SU-DHL-6 (cell line): Measurements from ENCODE around the gene KREMEN1.

Experiments used
- H2AFZ ChIP-seq: fragments of 200-600 bp; sonication (generic); 2 replicates; pipeline ENCODE4 v1.6.1; 2014; ENCODE audit warnings: low read depth, mild to moderate bottlenecking, moderate library complexity, mixed read lengths, antibody characterized with exemption, low read length; ENCODE audit not compliant: severe bottlenecking
- H3F3A ChIP-seq: fragments of 200-600 bp; shearing (Covaris generic); 2 replicates; pipeline ENCODE4 v1.6.0; 2016; ENCODE audit warnings: antibody characterized with exemption, mild to moderate bottlenecking; ENCODE audit not compliant: insufficient read depth
- H3K27ac ChIP-seq: fragments of 200-600 bp; sonication (generic); 2 replicates; pipeline ENCODE4 v1.5.1; 2016; ENCODE audit warnings: low read depth, mild to moderate bottlenecking, low read length, moderate library complexity, mixed read lengths
- H3K27me3 ChIP-seq: fragments of 200-600 bp; sonication (generic), shearing (Covaris generic); 2 replicates; pipeline ENCODE4 v1.6.0; 2014; ENCODE audit warnings: mild to moderate bottlenecking, low read length
- H3K36me3 ChIP-seq: fragments of 200-600 bp; sonication (generic); 2 replicates; pipeline ENCODE4 v1.6.1; 2014; ENCODE audit warnings: mild to moderate bottlenecking, low read length, mixed read lengths
- H3K4me2 ChIP-seq: fragments of 300-600, 200-600 bp; shearing (Covaris generic), sonication (generic); 2 replicates; pipeline ENCODE4 v1.6.0; 2014; ENCODE audit warnings: low read length, low read depth, mild to moderate bottlenecking; ENCODE audit not compliant: poor library complexity, severe bottlenecking
- H3K4me3 ChIP-seq: fragments of 200-600 bp; sonication (generic); 2 replicates; pipeline ENCODE4 v1.5.1; 2014; ENCODE audit warnings: antibody characterized with exemption, low read length, mild to moderate bottlenecking, mixed read lengths; ENCODE audit not compliant: insufficient read depth, poor library complexity, severe bottlenecking
- H3K79me2 ChIP-seq: fragments of 200-600 bp; sonication (generic); 2 replicates; pipeline ENCODE4 v1.6.1; 2014; ENCODE audit warnings: mild to moderate bottlenecking, low read length, moderate library complexity; ENCODE audit not compliant: insufficient read depth
- H3K9ac ChIP-seq: fragments of 200-600 bp; sonication (generic); 2 replicates; pipeline ENCODE4 v1.7.0; 2014; ENCODE audit warnings: mild to moderate bottlenecking, low read length
- H3K9me2 ChIP-seq: fragments of 200-600 bp; sonication (generic); replicated peaks from 2 replicates; pipeline ENCODE4 v1.6.1; 2014; ENCODE audit warnings: low read length; ENCODE audit not compliant: insufficient read depth
- H3K9me3 ChIP-seq: fragments of 200-600 bp; sonication (generic); 2 replicates; pipeline ENCODE4 v1.6.1; 2014; ENCODE audit warnings: low read length, mixed read lengths; ENCODE audit not compliant: insufficient read depth
- H4K20me1 ChIP-seq: fragments of 200-600 bp; sonication (generic); 2 replicates; pipeline ENCODE4 v1.6.1; 2014; ENCODE audit warnings: low read depth, mild to moderate bottlenecking, antibody characterized with exemption, low read length, moderate library complexity, mixed read lengths
- EZH2phosphoT487 ChIP-seq: fragments of 200-600 bp; sonication (generic), shearing (Covaris generic); conservative IDR thresholded peaks from 2 replicates; pipeline ENCODE4 v1.6.1; 2018; ENCODE audit warnings: mild to moderate bottlenecking, antibody characterized with exemption, low read length, moderate library complexity, mixed read lengths
- TF ChIP-seq, protein P1 (sequence below): fragments of 200-600 bp; sonication (generic); IDR thresholded peaks from one replicate; pipeline ENCODE4 v1.5.1; 2017; ENCODE audit warnings: antibody characterized with exemption, mild to moderate bottlenecking, low read length, moderate library complexity; ENCODE audit not compliant: insufficient read depth, poor library complexity, severe bottlenecking

KREMEN1 gene

DNA sequence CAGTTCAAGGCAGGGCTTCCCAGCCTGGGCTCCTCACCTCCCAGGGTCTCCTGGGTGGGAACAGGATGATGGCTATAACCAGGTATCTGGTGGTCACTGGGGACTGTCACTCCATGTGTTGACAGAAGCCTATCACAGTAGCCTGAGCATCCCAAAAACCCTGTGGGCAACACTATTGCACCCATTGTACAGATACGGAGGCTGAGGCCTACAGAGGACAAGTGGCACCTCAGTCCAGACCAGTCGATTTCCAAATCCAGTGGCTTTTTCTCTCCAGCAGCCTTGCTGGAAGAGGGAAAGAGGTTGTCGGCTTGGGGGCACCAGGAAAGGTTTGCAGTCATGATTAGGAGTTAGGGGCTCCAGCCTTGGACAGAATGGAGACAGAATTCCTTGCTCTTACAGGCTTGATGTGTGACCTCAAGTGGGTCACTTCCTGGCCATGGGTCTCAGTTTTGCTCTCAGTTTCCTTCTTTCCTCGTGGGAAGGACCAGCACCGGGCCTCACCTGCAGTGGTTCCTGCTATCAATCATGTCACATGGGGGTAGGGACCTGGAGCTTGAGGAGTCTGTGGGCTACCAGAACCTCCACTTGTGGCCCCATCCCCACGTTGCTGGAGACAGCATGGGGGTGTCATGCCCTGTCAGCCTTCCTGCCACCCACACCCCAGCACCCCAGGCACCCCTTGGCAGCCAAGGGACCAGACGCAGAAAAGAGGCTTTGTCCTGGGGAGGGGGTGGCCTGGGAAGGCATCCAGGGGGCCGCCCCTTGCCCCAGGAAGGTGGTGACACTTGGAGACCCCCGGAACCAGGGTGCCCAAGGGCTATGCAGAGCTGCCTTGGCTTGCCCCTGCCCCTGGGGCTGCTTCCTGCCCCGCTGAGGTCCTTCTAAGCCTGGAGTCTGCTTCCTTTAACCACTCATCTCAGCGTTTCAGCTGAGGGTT is 135.0 kb downstream of the KREMEN1 start:
- H3K9ac ChIP-seq, result no peak overlapping the region
- no peak overlapping the region for H3K4me2 ChIP-seq
- H3K9me3 ChIP-seq, result no peaks in the 10 kb centered on the region
- TF ChIP-seq EZH2phosphoT487, result no peak
- TF ChIP-seq, protein P1, sequence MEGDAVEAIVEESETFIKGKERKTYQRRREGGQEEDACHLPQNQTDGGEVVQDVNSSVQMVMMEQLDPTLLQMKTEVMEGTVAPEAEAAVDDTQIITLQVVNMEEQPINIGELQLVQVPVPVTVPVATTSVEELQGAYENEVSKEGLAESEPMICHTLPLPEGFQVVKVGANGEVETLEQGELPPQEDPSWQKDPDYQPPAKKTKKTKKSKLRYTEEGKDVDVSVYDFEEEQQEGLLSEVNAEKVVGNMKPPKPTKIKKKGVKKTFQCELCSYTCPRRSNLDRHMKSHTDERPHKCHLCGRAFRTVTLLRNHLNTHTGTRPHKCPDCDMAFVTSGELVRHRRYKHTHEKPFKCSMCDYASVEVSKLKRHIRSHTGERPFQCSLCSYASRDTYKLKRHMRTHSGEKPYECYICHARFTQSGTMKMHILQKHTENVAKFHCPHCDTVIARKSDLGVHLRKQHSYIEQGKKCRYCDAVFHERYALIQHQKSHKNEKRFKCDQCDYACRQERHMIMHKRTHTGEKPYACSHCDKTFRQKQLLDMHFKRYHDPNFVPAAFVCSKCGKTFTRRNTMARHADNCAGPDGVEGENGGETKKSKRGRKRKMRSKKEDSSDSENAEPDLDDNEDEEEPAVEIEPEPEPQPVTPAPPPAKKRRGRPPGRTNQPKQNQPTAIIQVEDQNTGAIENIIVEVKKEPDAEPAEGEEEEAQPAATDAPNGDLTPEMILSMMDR, result no peak
- H2AFZ ChIP-seq, result no peak overlapping the region
- no peaks in the 10 kb centered on the region for H3K79me2 ChIP-seq
- H3K27me3 ChIP-seq, result no peaks in the 10 kb centered on the region
- no peaks in the 10 kb centered on the region for H4K20me1 ChIP-seq
- no peak overlapping the region for H3K4me3 ChIP-seq
- H3F3A ChIP-seq, result no peaks in the 10 kb centered on the region
- H3K36me3 ChIP-seq, result no peaks in the 10 kb centered on the region
- H3K27ac ChIP-seq, result no peak overlapping the region
- H3K9me2 ChIP-seq, result no peaks in the 10 kb centered on the region

DNA sequence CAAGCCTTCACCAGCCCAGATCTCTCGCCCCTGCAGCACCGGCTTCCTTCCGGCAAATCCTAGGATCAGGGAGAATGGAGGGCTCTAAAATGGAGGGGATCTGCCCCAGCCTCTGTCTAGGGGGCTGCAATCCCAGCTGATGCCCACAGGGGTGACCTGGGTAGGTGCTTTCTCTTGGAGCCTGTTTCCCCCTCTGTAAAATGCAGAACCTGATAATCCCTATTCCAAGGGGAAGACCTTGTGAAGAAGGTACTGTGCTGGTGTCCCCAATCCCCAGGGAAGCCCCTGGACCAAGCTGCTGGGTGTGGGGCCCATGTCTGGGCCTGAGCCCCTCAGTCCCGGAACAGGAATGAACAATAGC is 135.6 kb downstream of the KREMEN1 start:
- TF ChIP-seq EZH2phosphoT487, result no peak
- TF ChIP-seq, protein P1, result no peak
- Histone ChIP-seq H3K4me3 (no peak overlapping the region), H3K9ac (no peak overlapping the region), H4K20me1 (no peaks in the 10 kb centered on the region), H3F3A (no peaks in the 10 kb centered on the region), H3K27me3 (no peaks in the 10 kb centered on the region), H3K4me2 (no peak overlapping the region), H3K27ac (no peak overlapping the region), H3K36me3 (no peaks in the 10 kb centered on the region), H2AFZ (no peak overlapping the region), H3K9me3 (no peaks in the 10 kb centered on the region), H3K79me2 (no peaks in the 10 kb centered on the region), H3K9me2 (no peaks in the 10 kb centered on the region)

DNA sequence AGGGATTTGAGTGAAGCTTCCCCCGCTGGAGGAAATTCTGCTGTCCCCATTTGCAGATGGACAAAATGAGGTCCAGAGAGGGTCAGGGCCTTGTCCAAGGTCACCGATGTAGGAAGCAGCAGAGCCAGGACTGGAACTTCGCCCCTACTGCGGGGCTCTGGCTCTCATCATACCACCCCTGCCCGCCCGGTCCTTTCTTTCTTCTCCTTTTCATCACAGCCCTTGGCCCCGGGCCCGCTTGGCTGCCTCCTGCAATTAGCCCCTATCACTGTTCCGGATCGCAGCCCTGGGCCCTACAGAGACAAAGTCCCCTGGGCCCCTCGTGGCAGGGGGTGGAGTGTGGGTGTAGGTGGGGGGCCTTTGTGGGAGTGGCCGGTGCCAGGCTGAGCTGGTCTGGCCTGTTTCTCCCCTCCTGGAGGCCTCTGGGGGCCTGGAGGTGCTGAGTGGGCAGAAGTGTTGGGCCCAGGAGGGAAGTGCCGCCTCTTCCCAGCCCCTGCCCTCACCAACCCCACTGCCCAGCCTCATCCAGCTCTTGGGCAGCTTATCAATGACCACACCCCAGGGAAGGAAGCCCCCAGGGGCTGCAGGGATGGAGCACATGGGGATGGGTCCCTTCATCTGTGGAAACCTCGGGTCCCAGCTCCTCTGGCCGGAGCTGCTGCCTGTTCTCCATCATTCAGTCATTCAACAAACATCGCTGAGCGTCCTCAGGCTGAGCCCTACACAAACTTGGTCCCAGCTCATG is 136.2 kb downstream of the KREMEN1 start:
- Histone ChIP-seq H3F3A (no peaks in the 10 kb centered on the region), H4K20me1 (no peaks in the 10 kb centered on the region), H3K4me2 (no peak overlapping the region), H2AFZ (no peak overlapping the region), H3K9me3 (no peaks in the 10 kb centered on the region), H3K4me3 (no peak overlapping the region), H3K9ac (no peak overlapping the region), H3K79me2 (no peaks in the 10 kb centered on the region), H3K27ac (no peak overlapping the region), H3K27me3 (no peaks in the 10 kb centered on the region), H3K36me3 (no peaks in the 10 kb centered on the region), H3K9me2 (no peaks in the 10 kb centered on the region)
- TF ChIP-seq, protein P1, result no peak
- TF ChIP-seq EZH2phosphoT487, result no peak
